ENCODE data around the gene TRPM1. TPM values are rescaled to one million over a fixed set of nuclear protein-coding genes. Genes with fewer than 3 reads are reported as not detected.

TRPM1 gene
- total and polyA plus RNA-seq, 7 donors, result 0.03 TPM; not detected in 6

GRCh38 chr15:31102374-31103342 lies 1.1 kb upstream of the TRPM1 start:
- WGBS, 3 donors, result 81 to 83% (median 82%) methylated on average over 24 of the region's 24 CpGs
- Histone ChIP-seq H3K4me1 (no peaks in the 10 kb centered on the region), H3K27ac (no peak overlapping the region), H3K9me3 (no peaks in the 10 kb centered on the region), H3K36me3 (ENCODE audit: insufficient read depth in 1 of 2, low read depth in 1 of 2) (no peaks in the 10 kb centered on the region), H3K27me3 (ENCODE audit: insufficient read depth in 3 of 3, low read length in 2 of 3) (no peaks in the 10 kb centered on the region), H3K4me3 (no peak overlapping the region)
- DNase-seq (no peak), ATAC-seq (no peak)
- intact Hi-C loops (cut with DNase I), result loop anchor here in 1 of 2 donors (5.0 kb wide), 1 partner anchor 55 kb away; no protein-coding TSS in a partner anchor
- TF ChIP-seq CTCF (IDR thresholded peaks at IDR 0.05), result no peak

- H3K36me3 ChIP-seq (ENCODE audit: insufficient read depth in 1 of 2, low read depth in 1 of 2), result no peaks in the 10 kb centered on the region
- no peak for ATAC-seq
- no peaks in the 10 kb centered on the region for H3K4me1 ChIP-seq
- intact Hi-C loops (cut with DNase I), result loop anchor here in 1 of 2 donors (5.0 kb wide), 1 partner anchor 55 kb away; no protein-coding TSS in a partner anchor
- no peaks in the 10 kb centered on the region for H3K27me3 ChIP-seq (ENCODE audit: insufficient read depth in 3 of 3, low read length in 2 of 3)
- TF ChIP-seq CTCF (IDR thresholded peaks at IDR 0.05), result no peak
- no peak for DNase-seq
- 46 to 51% (median 49%) methylated on average over 4 of the region's 4 CpGs for WGBS, 3 donors
- no peak overlapping the region for H3K27ac ChIP-seq
- no peak overlapping the region for H3K4me3 ChIP-seq
- H3K9me3 ChIP-seq, result no peaks in the 10 kb centered on the region
Measured at GRCh38 chr15:31102039-31102321, 455 bp upstream of the TRPM1 start.

GRCh38 chr15:31100738-31101137 lies 787 bp downstream of the TRPM1 start:
- H3K4me3 ChIP-seq, result no peak overlapping the region
- intact Hi-C loops (cut with DNase I), result loop anchor here in 1 of 2 donors (5.0 kb wide), 1 partner anchor 53 kb away; no protein-coding TSS in a partner anchor
- H3K27me3 ChIP-seq (ENCODE audit: insufficient read depth in 3 of 3, low read length in 2 of 3), result no peaks in the 10 kb centered on the region
- H3K9me3 ChIP-seq, result no peaks in the 10 kb centered on the region
- 58 to 77% (median 66%) methylated on average over 6 of the region's 6 CpGs for WGBS, 3 donors
- ATAC-seq, result no peak
- DNase-seq, result no peak
- no peak overlapping the region for H3K27ac ChIP-seq
- H3K36me3 ChIP-seq (ENCODE audit: insufficient read depth in 1 of 2, low read depth in 1 of 2), result no peaks in the 10 kb centered on the region
- no peaks in the 10 kb centered on the region for H3K4me1 ChIP-seq
- TF ChIP-seq CTCF (IDR thresholded peaks at IDR 0.05), result no peak

GRCh38 chr15:31098953-31099740 lies 2.4 kb downstream of the TRPM1 start:
- no peak overlapping the region for H3K4me3 ChIP-seq
- no peak for TF ChIP-seq CTCF (IDR thresholded peaks at IDR 0.05)
- WGBS, 3 donors, result 64 to 76% (median 67%) methylated on average over 4 of the region's 4 CpGs
- ATAC-seq, result no peak
- no peaks in the 10 kb centered on the region for H3K4me1 ChIP-seq
- H3K9me3 ChIP-seq, result no peaks in the 10 kb centered on the region
- no peak overlapping the region for H3K27ac ChIP-seq
- H3K27me3 ChIP-seq (ENCODE audit: insufficient read depth in 3 of 3, low read length in 2 of 3), result no peaks in the 10 kb centered on the region
- intact Hi-C loops (cut with DNase I), result no loop called here
- no peak for DNase-seq
- no peaks in the 10 kb centered on the region for H3K36me3 ChIP-seq (ENCODE audit: insufficient read depth in 1 of 2, low read depth in 1 of 2)
